Muscle of arm (tissue), 14 donors: ENCODE results near the gene PPP4R2. TPM values are rescaled to one million over a fixed set of nuclear protein-coding genes. Genes with fewer than 3 reads are reported as not detected.

ENCODE experiments used
- DNase-seq: peaks from one replicate; pipeline ENCODE4 v3.0.0-alpha.2; 2013
- long read RNA-seq, 11 donors: transcript quantifications; one replicate each; lab custom pipeline, GENCODE V29; 2026
- polyA plus RNA-seq, 12 donors: library from polyadenylated mRNA; unstranded; fragments of 120-200 nt; gene quantifications; one replicate each; pipeline ENCODE4 v1.2.1, GENCODE V29; 2013; ENCODE audit not compliant: insufficient read length in 12 of 12

The PPP4R2 gene, protein sequence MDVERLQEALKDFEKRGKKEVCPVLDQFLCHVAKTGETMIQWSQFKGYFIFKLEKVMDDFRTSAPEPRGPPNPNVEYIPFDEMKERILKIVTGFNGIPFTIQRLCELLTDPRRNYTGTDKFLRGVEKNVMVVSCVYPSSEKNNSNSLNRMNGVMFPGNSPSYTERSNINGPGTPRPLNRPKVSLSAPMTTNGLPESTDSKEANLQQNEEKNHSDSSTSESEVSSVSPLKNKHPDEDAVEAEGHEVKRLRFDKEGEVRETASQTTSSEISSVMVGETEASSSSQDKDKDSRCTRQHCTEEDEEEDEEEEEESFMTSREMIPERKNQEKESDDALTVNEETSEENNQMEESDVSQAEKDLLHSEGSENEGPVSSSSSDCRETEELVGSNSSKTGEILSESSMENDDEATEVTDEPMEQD
- 10 to 100 TPM in 11 of 12 donors, not detected in 1; 37.0 to 75.8 (median 67.4) TPM for polyA plus RNA-seq
- long read RNA-seq, donor 1, full-length matches to known transcripts: 28 of 42 reads
- long read RNA-seq, donor 1, partial matches to known transcripts: 14 of 42 reads
- long read RNA-seq, donor 1, other reads (novel, unspliced or antisense): 0 of 42 reads
- long read RNA-seq, donor 2, full-length matches to known transcripts: 25 of 49 reads
- long read RNA-seq, donor 2, partial matches to known transcripts: 24 of 49 reads
- long read RNA-seq, donor 2, other reads (novel, unspliced or antisense): 0 of 49 reads
- long read RNA-seq, donor 3, full-length matches to known transcripts: 5 of 5 reads
- long read RNA-seq, donor 3, partial matches to known transcripts: 0 of 5 reads
- long read RNA-seq, donor 3, other reads (novel, unspliced or antisense): 0 of 5 reads
- long read RNA-seq, donor 4, full-length matches to known transcripts: 7 of 7 reads
- long read RNA-seq, donor 4, partial matches to known transcripts: 0 of 7 reads
- long read RNA-seq, donor 4, other reads (novel, unspliced or antisense): 0 of 7 reads
- long read RNA-seq, donor 5, full-length matches to known transcripts: 26 of 35 reads
- long read RNA-seq, donor 5, partial matches to known transcripts: 9 of 35 reads
- long read RNA-seq, donor 5, other reads (novel, unspliced or antisense): 0 of 35 reads
- long read RNA-seq, donor 6, full-length matches to known transcripts: 10 of 10 reads
- long read RNA-seq, donor 6, partial matches to known transcripts: 0 of 10 reads
- long read RNA-seq, donor 6, other reads (novel, unspliced or antisense): 0 of 10 reads
- long read RNA-seq, donor 7, full-length matches to known transcripts: 12 of 12 reads
- long read RNA-seq, donor 7, partial matches to known transcripts: 0 of 12 reads
- long read RNA-seq, donor 7, other reads (novel, unspliced or antisense): 0 of 12 reads
- long read RNA-seq, donor 8, full-length matches to known transcripts: 29 of 36 reads
- long read RNA-seq, donor 8, partial matches to known transcripts: 7 of 36 reads
- long read RNA-seq, donor 8, other reads (novel, unspliced or antisense): 0 of 36 reads
- long read RNA-seq, donor 9, full-length matches to known transcripts: 8 of 8 reads
- long read RNA-seq, donor 9, partial matches to known transcripts: 0 of 8 reads
- long read RNA-seq, donor 9, other reads (novel, unspliced or antisense): 0 of 8 reads
- long read RNA-seq, donor 10, full-length matches to known transcripts: 24 of 24 reads
- long read RNA-seq, donor 10, partial matches to known transcripts: 0 of 24 reads
- long read RNA-seq, donor 10, other reads (novel, unspliced or antisense): 0 of 24 reads
- long read RNA-seq, donor 11, full-length matches to known transcripts: 18 of 23 reads
- long read RNA-seq, donor 11, partial matches to known transcripts: 5 of 23 reads
- long read RNA-seq, donor 11, other reads (novel, unspliced or antisense): 0 of 23 reads

DNA sequence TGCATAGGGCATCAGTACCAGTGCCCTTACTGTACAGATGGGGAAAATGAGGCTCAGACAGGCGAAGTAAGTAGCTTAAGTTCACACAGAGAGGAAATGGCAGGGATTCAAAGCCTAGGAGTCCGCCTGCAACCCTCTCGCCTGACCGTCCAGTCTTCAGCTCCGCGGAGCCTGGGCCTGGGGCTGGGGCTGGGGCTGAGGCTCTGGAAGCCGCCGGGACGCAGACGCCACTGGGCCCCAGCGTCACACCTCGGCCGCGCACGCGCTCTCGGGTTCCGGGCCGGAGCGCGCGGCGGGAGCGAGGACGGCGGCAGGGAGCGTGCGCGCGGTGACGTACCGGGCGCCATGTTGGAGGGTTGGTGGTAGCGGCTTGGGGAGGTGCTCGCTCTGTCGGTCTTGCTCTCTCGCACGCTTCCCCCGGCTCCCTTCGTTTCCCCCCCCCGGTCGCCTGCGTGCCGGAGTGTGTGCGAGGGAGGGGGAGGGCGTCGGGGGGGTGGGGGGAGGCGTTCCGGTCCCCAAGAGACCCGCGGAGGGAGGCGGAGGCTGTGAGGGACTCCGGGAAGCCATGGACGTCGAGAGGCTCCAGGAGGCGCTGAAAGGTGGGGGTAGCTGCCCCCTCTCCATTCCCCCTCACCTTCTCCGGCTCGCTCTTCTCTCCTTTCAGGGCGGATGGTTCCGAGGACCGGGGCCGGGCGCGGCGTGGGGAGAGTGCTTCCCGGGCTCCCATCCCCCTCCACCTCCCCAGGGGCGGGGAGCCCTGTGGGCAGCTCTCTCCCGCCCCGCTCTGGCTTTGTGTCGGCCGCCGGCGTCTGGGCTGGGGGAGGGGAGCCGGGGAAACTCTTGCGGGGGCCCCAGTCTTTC is at the start of gene PPP4R2:
TSS of gene PPP4R2 (plus strand) at position 339 of the 861 bp plus-strand sequence. CDS start at position 566, 227 bp downstream.
- DNase-seq: peak; percentile 91

GRCh38 chr3:72947715-72948490 is 48.7 kb upstream of the PPP4R2 start:
- DNase-seq: no peak

- no peak for DNase-seq
These were observed 47.6 kb upstream of the PPP4R2 start for GRCh38 chr3:72949016-72949415.

DNA sequence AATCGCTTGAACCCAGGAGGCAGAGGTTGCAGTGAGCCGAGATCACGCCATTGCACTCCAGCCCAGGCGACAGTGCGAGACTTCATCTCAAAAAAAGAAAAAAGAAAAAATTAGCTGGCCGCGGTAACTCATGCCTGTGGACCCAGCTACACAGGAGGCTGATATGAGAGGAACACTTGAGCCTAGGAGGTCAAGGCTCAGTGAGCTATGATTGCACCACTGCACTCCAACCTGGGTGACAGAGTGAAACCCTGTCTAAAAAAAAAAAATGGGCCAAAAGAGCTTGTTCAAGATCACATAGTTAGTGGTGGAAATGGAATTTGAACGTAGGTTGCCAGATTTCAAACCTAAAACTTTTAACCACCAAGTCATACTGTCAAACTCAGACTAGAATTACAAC is 46.2 kb upstream of the PPP4R2 start:
- no peak for DNase-seq

DNA sequence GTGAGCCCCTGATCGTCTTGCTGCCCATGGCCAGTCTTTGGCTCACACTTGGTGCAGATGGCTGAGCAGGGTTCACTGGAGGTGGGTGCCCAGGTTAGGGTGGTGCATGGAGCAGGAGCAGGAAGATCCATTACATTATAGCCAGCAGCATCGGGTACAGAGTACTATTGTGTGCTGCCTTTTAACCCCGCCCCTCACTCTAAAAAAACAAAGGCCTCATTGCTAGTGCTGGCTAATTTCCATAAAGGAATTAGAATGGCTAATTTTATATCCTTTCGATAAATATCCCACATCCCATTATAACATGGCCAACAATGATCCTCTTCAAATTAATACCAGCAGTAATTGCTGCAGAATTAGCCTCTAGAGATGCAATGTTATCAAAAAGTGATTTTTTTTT is 45.8 kb upstream of the PPP4R2 start:
- no peak for DNase-seq

DNA sequence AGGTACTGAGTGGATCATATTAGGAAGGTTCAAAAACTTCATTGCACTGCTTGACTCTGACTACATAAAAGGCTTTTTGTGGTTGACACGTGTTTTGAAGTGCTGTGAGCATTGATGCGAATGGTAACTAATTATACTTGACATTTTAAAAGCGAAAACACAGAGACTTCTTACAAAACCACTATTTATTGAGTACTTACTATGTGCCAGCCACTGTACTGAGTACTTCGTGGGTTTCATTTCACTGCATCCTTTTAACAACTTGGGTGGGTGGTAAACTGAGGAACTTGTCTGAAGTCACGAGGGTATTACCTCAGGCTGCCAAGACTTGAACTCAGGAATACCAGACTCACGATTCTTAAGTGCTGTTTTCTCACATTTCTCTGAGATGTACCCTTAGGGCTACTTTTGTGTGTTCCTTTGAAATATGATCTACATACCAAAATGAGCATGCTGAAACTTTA is 45.3 kb upstream of the PPP4R2 start:
- DNase-seq: no peak

- DNase-seq: no peak
These were observed 43.2 kb upstream of the PPP4R2 start for GRCh38 chr3:72953325-72953956.

DNA sequence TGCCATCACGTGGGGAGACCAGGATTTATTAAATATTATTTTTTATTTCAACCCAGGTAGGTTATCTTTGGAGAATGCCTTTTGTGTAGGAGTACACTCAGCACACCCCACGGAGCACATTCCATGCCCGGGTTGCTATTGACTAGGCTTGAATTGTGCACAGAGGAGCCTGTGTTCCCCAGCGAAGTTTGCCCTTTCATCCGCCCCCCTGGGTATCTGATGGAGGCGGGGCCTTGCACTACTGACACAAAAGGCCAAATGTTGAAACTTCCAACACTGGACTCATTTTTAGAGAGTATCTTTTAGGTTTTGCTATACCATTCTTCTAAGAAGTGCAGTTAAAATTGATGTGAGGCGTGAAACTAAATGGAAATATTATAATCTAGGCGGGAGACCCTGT is 39.3 kb upstream of the PPP4R2 start:
- no peak for DNase-seq

DNA sequence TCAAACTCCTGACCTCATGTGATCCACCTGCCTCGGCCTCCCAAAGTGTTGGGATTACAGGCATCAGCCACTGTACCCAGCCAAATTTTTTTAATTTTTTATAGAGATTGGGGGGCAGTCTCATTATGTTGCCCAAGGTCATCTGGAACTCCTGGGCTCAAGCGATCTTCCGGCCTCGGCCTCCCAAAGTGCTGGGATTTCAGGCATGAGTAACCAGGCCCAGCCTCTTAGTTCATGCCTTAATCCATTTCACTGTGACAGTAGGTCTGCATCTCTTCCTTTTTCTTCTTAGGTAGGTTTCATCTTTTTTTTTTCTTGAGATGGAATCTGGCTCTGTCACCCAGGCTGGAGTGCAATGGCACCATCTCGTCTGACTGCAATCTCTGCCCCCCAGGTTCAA is 37.3 kb upstream of the PPP4R2 start:
- DNase-seq: no peak

DNA sequence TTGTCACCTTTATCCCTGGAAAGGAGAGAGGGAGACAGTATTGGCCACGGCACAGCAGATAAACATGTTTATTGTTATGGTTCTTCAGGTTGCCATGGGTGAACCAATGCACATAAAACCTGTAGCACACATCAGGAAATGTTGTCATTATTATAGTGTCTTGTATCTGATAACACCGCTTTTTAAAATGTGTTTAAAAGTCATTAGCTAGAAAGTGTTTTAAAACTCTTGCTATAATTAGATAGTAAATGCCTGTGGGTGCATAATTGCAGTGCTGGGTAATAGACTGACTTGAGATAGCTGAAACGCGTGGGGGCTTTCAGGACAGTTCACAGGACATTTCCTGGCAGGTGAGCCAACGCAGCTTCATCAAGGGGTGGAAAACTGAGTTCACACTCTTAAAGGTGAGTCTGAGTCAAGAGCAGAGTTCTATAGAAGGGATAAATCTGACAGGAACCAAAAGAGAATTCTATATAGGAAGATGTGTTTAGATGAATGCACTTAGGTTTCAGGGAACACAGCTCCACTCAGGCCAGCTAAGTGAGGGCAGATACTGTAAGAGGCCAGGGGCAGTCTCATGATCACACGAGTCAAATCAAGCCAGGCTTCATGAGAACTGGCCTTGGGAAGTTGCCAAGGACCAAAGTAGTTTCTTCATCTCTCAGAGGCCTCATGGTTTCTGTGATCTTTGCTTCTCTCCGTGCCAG is 35.6 kb upstream of the PPP4R2 start:
- no peak for DNase-seq

- no peak for DNase-seq
These were observed 34.9 kb upstream of the PPP4R2 start for GRCh38 chr3:72961752-72962151.

DNA sequence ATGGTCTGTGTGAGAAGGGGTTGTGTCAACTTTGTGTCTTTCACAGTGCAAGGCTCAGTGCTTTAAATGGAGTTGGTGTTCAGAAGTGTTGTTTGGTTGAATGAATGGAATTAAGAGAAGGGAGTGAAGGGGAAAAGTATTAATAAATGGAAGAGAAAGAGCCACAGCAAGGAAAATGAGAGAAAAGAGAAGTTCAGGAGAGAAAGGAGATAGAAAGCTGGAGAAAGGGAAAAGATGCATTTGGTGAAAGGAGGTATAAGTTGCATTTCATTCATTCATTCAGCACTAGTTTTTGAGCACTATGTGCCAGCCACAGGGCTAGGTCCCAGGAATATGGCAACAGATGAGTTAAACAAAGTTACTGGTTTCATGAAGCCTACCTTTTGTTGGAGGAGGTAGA is 34.3 kb upstream of the PPP4R2 start:
- DNase-seq: no peak

GRCh38 chr3:72964633-72965032 is 32.0 kb upstream of the PPP4R2 start:
- no peak for DNase-seq

- no peak for DNase-seq
These were observed 28.3 kb upstream of the PPP4R2 start for GRCh38 chr3:72968266-72968664.

- no peak for DNase-seq
These were observed 26.8 kb upstream of the PPP4R2 start for GRCh38 chr3:72969766-72970165.

GRCh38 chr3:72970942-72971341 is 25.7 kb upstream of the PPP4R2 start:
- DNase-seq: no peak

DNA sequence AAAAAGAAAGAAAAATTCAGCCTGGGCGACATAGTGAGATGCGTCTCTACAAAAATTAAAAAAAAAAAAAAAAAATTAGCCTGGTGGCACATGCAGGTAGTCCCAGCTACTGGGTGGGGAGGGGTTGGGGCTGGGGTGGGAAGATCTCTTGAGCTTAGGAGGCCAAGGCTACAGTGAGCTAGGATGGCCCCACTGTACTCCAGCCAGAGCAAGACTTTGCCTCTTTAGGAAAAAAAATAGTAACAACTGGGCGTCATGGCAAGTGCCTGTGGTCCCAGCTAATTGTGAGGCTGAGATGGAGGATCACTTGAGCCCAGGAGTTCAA is 23.9 kb upstream of the PPP4R2 start:
- DNase-seq: no peak
